HG02885 (cell line): ENCODE measurements around the gene P2RX2.

Experiments
- ATAC-seq: cut with Tn5 transposase; IDR thresholded peaks from one replicate; pipeline ENCODE4 v1.9.1; 2021; ENCODE audit warnings: mild to moderate bottlenecking; ENCODE audit not compliant: unreplicated experiment, poor library complexity

P2RX2 gene

DNA sequence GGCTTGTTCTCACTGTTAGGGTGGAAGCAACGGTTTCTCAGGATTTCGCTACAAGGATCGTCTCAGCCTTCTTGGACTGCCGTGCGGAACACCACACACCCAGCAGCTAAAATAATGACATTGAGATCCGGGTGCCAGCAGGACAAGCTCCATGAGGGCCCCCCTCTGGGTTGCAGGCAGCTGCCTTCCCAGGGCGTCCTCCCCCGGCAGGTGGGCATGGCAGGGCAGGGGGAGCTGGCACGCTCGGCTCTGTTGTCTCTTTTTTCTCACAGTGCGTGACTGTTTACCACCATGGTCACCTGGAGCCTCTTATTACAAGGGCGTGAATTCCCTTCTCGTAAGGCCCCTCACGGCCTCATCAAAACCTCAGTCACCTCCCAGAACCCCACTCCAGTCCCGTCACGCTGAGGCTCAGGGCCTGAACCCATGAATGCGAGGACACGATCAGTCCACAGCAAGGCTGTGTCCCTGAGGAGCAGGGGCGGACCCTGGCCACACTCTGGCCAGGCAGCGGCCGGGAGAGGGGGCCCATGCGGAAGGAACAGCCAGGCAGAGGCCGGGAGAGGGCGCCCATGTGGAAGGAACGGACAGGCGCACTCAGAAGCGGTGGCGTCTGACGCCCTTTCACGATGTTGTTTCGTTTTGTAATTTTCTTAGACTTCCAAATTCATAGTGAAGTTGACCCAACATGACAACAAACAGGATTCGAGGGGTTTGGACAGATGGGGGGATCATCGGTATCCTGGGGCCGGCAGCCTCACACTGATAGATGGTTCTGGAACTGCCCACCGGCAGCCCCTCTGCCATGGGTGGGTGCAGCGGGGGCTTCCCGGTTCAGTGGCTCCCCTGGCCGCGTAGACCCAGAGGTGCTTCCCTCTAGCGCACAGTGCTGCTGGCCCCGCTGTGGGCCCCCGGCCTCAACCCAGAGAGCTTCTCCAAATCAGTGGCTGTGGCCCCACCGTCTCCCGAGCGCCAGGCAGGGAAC lies 18.2 kb upstream of the P2RX2 start:
- no peak for ATAC-seq

- no peak for ATAC-seq
Measured at GRCh38 chr12:132601171-132601883, 17.2 kb upstream of the P2RX2 start.

GRCh38 chr12:132602572-132603239 lies 15.9 kb upstream of the P2RX2 start:
- no peak for ATAC-seq

DNA sequence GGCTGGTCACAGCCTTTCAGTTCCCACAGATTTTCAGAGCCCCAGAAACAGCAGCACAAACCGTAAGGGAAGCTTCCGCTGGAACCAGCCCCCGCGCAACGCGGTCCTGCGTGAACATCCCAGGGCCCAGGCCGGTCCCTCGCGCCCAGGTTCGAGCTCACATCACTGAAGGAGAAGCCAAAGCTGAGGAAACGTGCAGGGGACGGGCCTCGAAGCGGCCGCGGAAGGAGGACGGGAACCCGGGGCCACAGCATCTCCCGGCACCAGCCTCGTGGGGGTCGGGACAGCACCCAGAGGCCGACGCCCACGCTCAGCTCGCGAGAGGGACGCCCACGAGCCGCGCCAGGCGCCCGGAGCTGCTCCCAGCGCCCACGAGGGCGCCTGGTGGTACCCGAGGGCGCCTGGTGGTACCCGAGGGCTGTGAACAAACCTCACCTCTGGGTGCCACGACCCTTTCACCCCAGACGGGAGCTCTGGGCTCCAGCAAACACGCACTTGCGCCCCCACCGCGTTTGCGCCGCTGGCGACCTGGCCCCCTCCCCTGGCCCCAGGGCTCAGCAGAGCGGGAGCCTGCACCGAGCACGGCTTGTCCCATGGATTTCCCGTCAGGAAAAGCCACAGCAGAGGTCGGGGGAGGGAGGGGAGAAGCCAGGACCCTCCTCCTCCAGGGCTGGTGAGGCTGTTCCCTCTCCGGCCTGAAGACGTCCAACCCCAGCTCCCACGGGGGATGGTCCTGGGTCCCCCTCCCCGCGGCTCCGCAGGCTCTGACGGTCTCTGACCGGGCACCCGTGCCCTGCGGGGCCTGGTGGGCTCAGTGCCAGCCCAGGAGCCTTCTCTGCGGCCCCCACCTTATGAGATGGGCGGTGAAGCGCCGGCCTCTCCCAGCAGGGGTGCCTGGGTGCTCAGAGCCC lies 15.1 kb upstream of the P2RX2 start:
- no peak for ATAC-seq

GRCh38 chr12:132604151-132604618 lies 14.4 kb upstream of the P2RX2 start:
- no peak for ATAC-seq

DNA sequence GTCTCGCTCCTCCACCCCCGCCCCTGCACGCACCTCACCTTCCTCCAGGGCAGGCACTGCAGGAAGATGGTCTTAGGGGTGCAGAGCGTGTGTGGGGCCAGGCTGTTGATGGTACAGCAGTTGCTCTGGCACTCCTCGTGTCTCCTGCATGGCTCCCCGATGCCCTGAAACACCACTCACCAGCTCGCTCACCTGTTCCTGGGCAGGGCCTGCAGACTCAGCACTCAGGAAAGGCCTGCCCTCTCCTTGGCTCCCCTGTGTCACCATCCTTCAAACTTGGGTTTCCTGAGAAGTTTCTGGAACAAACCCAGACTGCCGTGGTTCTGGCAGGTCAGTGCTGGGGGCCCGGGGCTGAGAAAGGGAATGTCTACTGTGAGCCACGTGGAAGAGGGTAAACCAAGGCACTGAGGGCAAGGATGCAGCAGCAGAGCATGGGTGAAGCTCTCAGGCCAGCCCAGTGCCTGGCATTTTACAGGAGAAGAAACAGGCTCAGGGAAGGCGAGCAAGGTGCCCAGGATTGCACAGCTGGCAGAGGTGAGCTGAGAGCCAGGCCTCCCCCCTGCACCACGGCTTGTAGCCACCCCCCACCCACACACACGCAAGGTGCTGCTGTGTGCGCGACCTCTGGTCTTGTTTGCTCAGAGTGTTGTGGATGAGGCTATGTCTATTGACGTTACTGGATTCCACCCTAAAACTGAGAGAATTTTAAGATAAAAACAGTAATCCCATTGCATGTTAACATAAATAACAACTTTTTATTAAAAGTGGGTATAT lies 13.7 kb upstream of the P2RX2 start:
- no peak for ATAC-seq

- no peak for ATAC-seq
Measured at GRCh38 chr12:132605892-132606291, 12.7 kb upstream of the P2RX2 start.

- ATAC-seq = no peak
Measured at GRCh38 chr12:132606466-132606865, 12.1 kb upstream of the P2RX2 start.

GRCh38 chr12:132606927-132607326 lies 11.6 kb upstream of the P2RX2 start:
- ATAC-seq = no peak

GRCh38 chr12:132608231-132609171 lies 10.1 kb upstream of the P2RX2 start:
- no peak for ATAC-seq

- ATAC-seq = no peak
Measured at GRCh38 chr12:132610051-132610759, 8.4 kb upstream of the P2RX2 start, which contains the start of gene LRCOL1. TSS of gene LRCOL1 (minus strand) at chr12:132610582. CDS start at chr12:132606251, 4,331 bp downstream.

DNA sequence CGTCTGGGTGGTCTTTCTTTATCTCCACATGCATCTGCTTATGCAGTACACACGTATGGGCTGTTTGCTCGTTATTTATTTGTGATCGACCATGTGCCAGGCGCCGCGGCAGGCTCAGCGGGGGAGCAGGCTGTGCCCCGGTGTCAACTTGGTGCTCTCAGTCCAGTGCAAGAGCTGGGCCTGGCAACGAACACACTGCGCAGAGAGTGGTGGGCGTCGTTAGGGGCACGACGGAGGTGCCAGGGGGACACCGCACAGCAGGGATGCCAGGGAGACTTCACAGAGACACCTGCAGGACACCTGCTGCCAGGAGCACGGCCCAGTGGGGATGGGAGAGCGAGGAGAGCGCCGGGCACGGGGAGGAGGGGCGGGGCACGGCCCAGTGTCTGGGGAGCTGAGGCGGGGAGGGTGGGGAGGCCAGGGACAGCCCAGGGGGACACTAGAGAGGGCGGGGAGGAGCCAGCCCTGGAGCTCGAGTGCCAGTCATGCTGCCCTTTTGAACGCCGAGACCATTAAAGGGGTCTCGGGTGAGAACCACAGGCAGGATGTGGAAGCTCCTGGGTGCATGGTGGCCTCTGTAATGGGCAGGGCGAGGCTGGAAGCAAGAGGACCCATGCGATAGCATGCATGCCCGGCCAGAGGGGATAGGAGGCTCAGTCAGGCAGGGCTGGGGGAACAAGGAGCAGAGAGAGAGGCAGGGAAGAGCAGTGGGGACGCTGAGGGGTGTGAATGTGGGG lies 7.5 kb upstream of the P2RX2 start:
- no peak for ATAC-seq

DNA sequence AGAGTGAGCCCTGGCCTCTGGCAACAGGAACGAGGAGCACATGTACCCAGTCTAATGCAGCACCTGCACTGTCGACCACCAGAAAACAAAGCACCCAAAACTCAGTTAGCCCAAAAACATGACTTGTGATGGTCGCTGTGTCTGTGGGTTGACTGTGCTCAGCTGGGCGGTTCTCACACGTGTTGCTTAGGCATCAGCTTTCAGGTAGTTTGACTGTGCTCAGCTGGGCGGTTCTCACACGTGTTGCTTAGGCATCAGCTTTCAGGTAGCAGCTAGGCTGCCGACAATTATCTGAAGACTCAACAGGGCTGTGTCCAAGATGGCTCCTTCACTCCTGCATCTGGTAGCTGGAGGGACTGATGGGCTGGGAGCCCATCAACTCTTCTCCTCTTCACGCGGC lies 7.0 kb upstream of the P2RX2 start:
- no peak for ATAC-seq

DNA sequence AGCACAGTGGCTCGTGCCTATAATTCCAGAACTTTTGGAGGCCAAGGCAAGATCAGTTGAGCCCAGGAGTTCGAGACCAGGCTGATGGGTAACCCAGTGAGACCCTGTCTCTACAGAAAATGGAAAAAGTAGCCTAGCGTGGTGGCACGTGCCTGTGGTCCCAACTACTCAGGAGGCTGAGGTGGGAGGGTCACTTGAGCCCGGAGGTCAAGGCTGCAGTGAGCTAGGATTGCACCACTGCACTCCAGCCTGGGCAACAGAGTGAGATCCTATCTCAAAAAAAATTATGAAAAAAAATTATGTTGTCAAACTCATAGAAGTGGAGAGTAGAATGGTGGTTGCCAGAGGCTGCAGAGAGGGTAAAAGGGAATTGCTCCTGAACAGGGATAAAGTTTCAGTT lies 4.5 kb upstream of the P2RX2 start:
- no peak for ATAC-seq

GRCh38 chr12:132614861-132615578 lies 3.6 kb upstream of the P2RX2 start:
- peak; percentile 50 for ATAC-seq

GRCh38 chr12:132615579-132616038 lies 3.0 kb upstream of the P2RX2 start:
- ATAC-seq = no peak
